GM18870 (cell line): Measurements from ENCODE around the gene ANXA2.

Source experiments
- ATAC-seq: cut with Tn5 transposase; IDR thresholded peaks from one replicate; pipeline ENCODE4 v1.9.1; 2021; ENCODE audit warnings: moderate library complexity; ENCODE audit not compliant: unreplicated experiment

The ANXA2 gene

GRCh38 chr15:60315878-60316277 is 81.9 kb downstream of the ANXA2 start:
- ATAC-seq = no peak

DNA sequence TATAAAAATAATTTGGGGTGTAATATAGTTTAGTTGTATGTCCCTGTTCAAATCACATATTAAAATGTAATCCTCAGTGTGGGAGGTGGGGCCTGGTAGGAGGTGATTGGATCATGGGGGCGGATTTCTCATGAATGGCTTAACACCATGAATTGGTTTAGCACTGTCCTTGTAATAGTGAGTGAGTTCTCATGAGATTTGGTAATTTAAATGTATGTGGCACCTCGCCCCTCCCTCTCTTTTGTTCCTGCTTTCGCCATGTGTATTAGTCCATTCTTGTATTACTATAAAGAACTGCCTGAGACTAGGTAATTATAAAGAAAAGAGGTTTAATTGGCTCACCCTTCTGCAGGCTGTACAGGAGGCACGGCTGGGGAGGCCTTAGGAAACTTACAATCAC is 83.9 kb downstream of the ANXA2 start:
- ATAC-seq = no peak

- ATAC-seq = no peak
Observed at GRCh38 chr15:60307034-60307433, 90.8 kb downstream of the ANXA2 start.

DNA sequence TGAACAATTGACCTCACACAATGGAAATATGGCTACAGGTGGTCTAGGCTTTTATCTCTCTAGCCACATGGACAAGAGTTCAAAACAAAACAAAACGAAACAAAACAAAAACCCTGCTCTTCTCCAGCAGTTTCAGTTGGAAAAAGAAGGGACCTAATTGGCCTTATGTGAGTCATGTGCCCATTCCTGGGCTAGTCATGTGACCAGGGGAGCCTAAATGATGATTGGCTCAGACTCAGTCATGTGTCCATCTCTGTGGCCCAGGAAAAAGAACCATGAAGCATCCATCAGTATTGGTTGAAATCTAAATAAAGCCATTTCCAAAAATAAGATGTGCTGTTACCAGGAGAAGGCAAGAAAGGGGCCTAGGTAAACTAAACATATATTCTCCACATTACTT is 96.8 kb downstream of the ANXA2 start:
- no peak for ATAC-seq

GRCh38 chr15:60299452-60300047 is 98.2 kb downstream of the ANXA2 start:
- no peak for ATAC-seq
